GM18858 (cell line): ENCODE data around the gene BUD23.

Experiments used
- ATAC-seq: cut with Tn5 transposase; IDR thresholded peaks from one replicate; pipeline ENCODE4 v1.9.1; 2021; ENCODE audit not compliant: unreplicated experiment

The BUD23 gene

GRCh38 chr7:73740771-73741170 lies 57.4 kb downstream of the BUD23 start:
- ATAC-seq, result no peak

GRCh38 chr7:73741600-73741999 lies 58.2 kb downstream of the BUD23 start:
- ATAC-seq, result no peak

GRCh38 chr7:73742338-73742752 lies 58.9 kb downstream of the BUD23 start:
- no peak for ATAC-seq

- ATAC-seq, result no peak
Observed at GRCh38 chr7:73742753-73743641, 59.6 kb downstream of the BUD23 start.

GRCh38 chr7:73746378-73746777 lies 63.0 kb downstream of the BUD23 start:
- no peak for ATAC-seq
